Lower leg skin (tissue), 4 donors: ENCODE measurements around the gene TUBA4A. TPM values are rescaled to one million over a fixed set of nuclear protein-coding genes. Genes with fewer than 3 reads are reported as not detected.
A peak's percentile ranks its signal among the peaks of the same experiment; 100 is the strongest.

Experiments used
- DNase-seq, 2 donors: peaks; one replicate each; pipeline ENCODE4 v3.0.0-alpha.2; 2019; ENCODE audit warnings: low spot score in 2 of 2
- H3K4me3 ChIP-seq: fragments of 200-600 bp; sonication (generic); 2 replicates; pipeline ENCODE4 v1.5.1; 2017; ENCODE audit warnings: mild to moderate bottlenecking, low read depth; ENCODE audit not compliant: poor library complexity, severe bottlenecking
- CTCF ChIP-seq, 3 donors: fragments of 450-650 bp; IDR thresholded peaks; one replicate each; pipeline ENCODE4 v1.5.1; 2016; ENCODE audit warnings: antibody characterized with exemption in 3 of 3, mild to moderate bottlenecking in 3 of 3, moderate library complexity in 2 of 3
- POLR2A ChIP-seq, 2 donors: fragments of 450-650 bp; IDR thresholded peaks; one replicate each; pipeline ENCODE4 v1.6.1; 2016 to 2017; ENCODE audit warnings: antibody characterized with exemption in 2 of 2, mild to moderate bottlenecking in 1 of 2, moderate library complexity in 1 of 2
- WGBS, 2 donors: methylation state at CpG; one replicate each; pipeline ENCODE4 v1.1.5; 2018; 5-methylcytosine and 5-hydroxymethylcytosine counted together
- intact Hi-C: fragments of 100-400 bp; cut with DNase I; formaldehyde crosslinking; loops from one replicate; pipeline ENCODE4 v1.15.0; 2023; ENCODE audit warnings: low total_unique reads
- total RNA-seq, 4 donors: library from RNA; depleted of rRNA; stranded (reverse); fragments of >200 nt; gene quantifications; one replicate each; pipeline ENCODE4 v1.1.0, GENCODE V29; 2016

The TUBA4A gene
- total RNA-seq, 4 donors from 2014 or later: 181 to 522 (median 240) TPM

- WGBS, 2 donors: 90% methylated on average over 27 of the region's 27 CpGs
- intact Hi-C loops: no loop called here
- TF ChIP-seq CTCF (IDR thresholded peaks at IDR 0.05) (no peak), POLR2A (IDR thresholded peaks at IDR 0.05) (no peak)
Observed at GRCh38 chr2:219215871-219216534, 37.7 kb downstream of the TUBA4A start.

GRCh38 chr2:219214786-219215185 lies 38.9 kb downstream of the TUBA4A start:
- H3K4me3 ChIP-seq: no peak overlapping the region
- WGBS, 2 donors: 90 to 92% methylated on average over 6 of the region's 6 CpGs
- TF ChIP-seq POLR2A (IDR thresholded peaks at IDR 0.05) (no peak), CTCF (IDR thresholded peaks at IDR 0.05) (no peak)
- no peak for DNase-seq
- intact Hi-C loops: no loop called here

More at GRCh38 chr2:219215871-219216534, 37.7 kb downstream of the TUBA4A start:
- DNase-seq: no peak
- H3K4me3 ChIP-seq: no peak overlapping the region

- intact Hi-C loops: no loop called here
- TF ChIP-seq POLR2A (IDR thresholded peaks at IDR 0.05): no peak
- no peak for TF ChIP-seq CTCF (IDR thresholded peaks at IDR 0.05)
- no peak overlapping the region for H3K4me3 ChIP-seq
- no peak for DNase-seq
- WGBS, 2 donors: 92 to 97% methylated on average over 15 of the region's 15 CpGs
Observed at GRCh38 chr2:219214141-219214540, 39.6 kb downstream of the TUBA4A start.

DNA sequence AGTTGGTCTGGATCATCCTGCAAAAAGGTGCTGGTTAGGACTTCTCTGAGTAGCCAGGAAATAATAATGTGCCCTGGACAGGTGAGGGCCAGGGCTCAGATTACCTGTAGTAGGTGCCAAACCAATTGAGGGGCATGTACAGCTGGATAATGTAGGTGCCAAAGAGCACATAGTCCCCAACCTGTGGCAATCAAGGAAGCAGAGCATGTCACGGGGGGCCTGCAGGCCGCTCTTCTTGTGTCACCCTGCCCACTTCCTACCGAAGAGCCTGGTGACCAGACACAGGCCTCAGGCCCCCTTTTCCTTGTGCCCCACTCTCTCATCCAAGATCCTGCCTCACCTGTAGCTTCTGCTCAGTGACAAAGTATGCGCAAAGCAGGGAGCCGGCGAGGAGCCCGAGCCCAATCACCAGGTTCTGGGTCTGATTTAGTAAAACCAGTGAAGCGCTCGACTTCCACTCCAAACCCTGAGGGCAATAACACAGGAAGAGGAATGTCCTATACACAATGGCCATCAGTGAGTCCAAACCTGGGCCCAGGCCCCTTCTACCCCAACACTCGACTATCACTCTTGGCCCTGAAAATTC lies 40.1 kb downstream of the TUBA4A start:
- 94% methylated on average over 10 of the region's 10 CpGs for WGBS, 2 donors
- peak in 1 of 2 donors; percentile 58 for DNase-seq
- no peak for TF ChIP-seq POLR2A (IDR thresholded peaks at IDR 0.05)
- TF ChIP-seq CTCF (IDR thresholded peaks at IDR 0.05): no peak
- intact Hi-C loops: no loop called here
- no peak overlapping the region for H3K4me3 ChIP-seq

DNA sequence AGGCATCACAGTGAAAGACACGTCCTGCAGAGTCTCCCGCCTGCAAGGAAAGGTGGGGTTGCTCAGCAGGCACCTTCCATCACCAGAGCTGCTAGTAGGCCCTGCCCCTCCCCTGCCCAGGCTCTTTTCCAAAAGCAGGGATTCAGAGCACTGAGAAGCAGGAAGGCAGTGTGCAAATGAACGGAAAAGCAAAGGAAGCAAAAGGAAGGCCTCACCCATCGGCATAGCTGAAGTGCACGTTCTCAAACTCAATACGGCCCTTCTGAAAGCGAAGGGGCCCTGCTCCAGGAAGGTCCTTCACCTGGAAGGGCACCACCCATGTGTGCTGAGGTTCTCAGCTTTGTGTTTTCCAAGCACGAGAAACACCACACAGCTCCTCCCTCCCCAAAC lies 40.7 kb downstream of the TUBA4A start:
- DNase-seq: peak in 1 of 2 donors; percentile 34
- intact Hi-C loops: no loop called here
- WGBS, 2 donors: 87 to 90% methylated on average over 8 of the region's 8 CpGs

More for the DNA sequence above, 40.7 kb downstream of the TUBA4A start:
- TF ChIP-seq CTCF (IDR thresholded peaks at IDR 0.05): no peak
- no peak for TF ChIP-seq POLR2A (IDR thresholded peaks at IDR 0.05)
- no peak overlapping the region for H3K4me3 ChIP-seq
